Measurements from ENCODE around the gene IL1R2. TPM values are rescaled to one million over a fixed set of nuclear protein-coding genes. Genes with fewer than 3 reads are reported as not detected.

IL1R2 gene
- total RNA-seq, 2 experiments from 2014 or later, result not detected

DNA sequence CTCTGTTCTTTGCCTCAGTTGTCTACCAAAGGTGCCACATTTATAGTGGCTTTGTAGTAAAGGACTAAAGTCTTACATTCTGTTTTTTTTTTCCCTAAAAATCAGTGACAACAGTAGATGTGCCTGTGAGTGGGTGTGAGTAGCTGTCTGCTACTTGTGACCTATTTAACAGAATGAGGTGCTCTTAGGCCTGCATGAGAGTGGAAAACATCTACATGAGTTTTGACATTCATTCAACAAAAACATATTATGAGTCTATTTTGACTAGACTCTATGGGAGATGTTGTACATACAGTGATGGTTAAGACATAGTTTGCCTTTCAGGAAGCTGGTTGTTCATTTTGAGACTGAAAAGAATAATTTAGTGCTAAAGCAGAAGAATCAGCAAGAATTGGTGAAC, 36.7 kb downstream of the IL1R2 start:
- Histone ChIP-seq H3K79me2 (ENCODE audit: insufficient read depth, low read depth, low read length) (no peaks in the 10 kb centered on the region), H3K9me3 (ENCODE audit: low read length) (no peaks in the 10 kb centered on the region), H3K4me1 (ENCODE audit: insufficient read depth, low read length, poor library complexity, severe bottlenecking) (no peaks in the 10 kb centered on the region), H2AFZ (ENCODE audit: low read length) (no peak overlapping the region), H4K20me1 (ENCODE audit: insufficient read depth, low read length) (no peaks in the 10 kb centered on the region), H3K9me2 (ENCODE audit: insufficient read depth, low read length) (no peaks in the 10 kb centered on the region), H3K36me3 (ENCODE audit: insufficient read depth, low read length) (no peaks in the 10 kb centered on the region), H3K4me3 (ENCODE audit: low read depth, low read length, poor library complexity, severe bottlenecking) (no peak overlapping the region), H3K4me2 (ENCODE audit: low read length) (no peak overlapping the region), H3K27ac (ENCODE audit: low read depth, low read length, poor library complexity, severe bottlenecking) (no peak overlapping the region)
- TF ChIP-seq, protein P1, sequence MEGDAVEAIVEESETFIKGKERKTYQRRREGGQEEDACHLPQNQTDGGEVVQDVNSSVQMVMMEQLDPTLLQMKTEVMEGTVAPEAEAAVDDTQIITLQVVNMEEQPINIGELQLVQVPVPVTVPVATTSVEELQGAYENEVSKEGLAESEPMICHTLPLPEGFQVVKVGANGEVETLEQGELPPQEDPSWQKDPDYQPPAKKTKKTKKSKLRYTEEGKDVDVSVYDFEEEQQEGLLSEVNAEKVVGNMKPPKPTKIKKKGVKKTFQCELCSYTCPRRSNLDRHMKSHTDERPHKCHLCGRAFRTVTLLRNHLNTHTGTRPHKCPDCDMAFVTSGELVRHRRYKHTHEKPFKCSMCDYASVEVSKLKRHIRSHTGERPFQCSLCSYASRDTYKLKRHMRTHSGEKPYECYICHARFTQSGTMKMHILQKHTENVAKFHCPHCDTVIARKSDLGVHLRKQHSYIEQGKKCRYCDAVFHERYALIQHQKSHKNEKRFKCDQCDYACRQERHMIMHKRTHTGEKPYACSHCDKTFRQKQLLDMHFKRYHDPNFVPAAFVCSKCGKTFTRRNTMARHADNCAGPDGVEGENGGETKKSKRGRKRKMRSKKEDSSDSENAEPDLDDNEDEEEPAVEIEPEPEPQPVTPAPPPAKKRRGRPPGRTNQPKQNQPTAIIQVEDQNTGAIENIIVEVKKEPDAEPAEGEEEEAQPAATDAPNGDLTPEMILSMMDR (conservative IDR thresholded peaks at IDR 0.05; ENCODE audit: low read length), result no peak
- TF ChIP-seq EZH2phosphoT487 (IDR thresholded peaks at IDR 0.05; ENCODE audit: borderline replicate concordance, low read depth, low read length), result no peak
- POLR2A ChIA-PET, result no interaction called here
- CTCF ChIA-PET (ENCODE audit: unreplicated experiment), result no interaction called here
- DNase-seq (ENCODE audit: low spot score), result no peak
- BruUV-seq (replicated peaks), result no TSS peak
- intact Hi-C loops (cut with micrococcal nuclease; ENCODE audit: unreplicated experiment), result no loop called here

- Histone ChIP-seq H3K4me1 (ENCODE audit: insufficient read depth, low read length, poor library complexity, severe bottlenecking) (no peaks in the 10 kb centered on the region), H3K9me2 (ENCODE audit: insufficient read depth, low read length) (no peaks in the 10 kb centered on the region), H4K20me1 (ENCODE audit: insufficient read depth, low read length) (no peaks in the 10 kb centered on the region), H3K9me3 (ENCODE audit: low read length) (no peaks in the 10 kb centered on the region), H3K27ac (ENCODE audit: low read depth, low read length, poor library complexity, severe bottlenecking) (no peak overlapping the region), H3K79me2 (ENCODE audit: insufficient read depth, low read depth, low read length) (no peaks in the 10 kb centered on the region), H3K36me3 (ENCODE audit: insufficient read depth, low read length) (no peaks in the 10 kb centered on the region), H3K4me3 (ENCODE audit: low read depth, low read length, poor library complexity, severe bottlenecking) (no peak overlapping the region), H2AFZ (ENCODE audit: low read length) (no peak overlapping the region), H3K4me2 (ENCODE audit: low read length) (no peak overlapping the region)
- BruUV-seq (replicated peaks), result no TSS peak
- no peak for DNase-seq (ENCODE audit: low spot score)
- CTCF ChIA-PET (ENCODE audit: unreplicated experiment), result no interaction called here
- no peak for TF ChIP-seq EZH2phosphoT487 (IDR thresholded peaks at IDR 0.05; ENCODE audit: borderline replicate concordance, low read depth, low read length)
- TF ChIP-seq, protein P1 (conservative IDR thresholded peaks at IDR 0.05; ENCODE audit: low read length), result no peak
- intact Hi-C loops (cut with micrococcal nuclease; ENCODE audit: unreplicated experiment), result no loop called here
- POLR2A ChIA-PET, result no interaction called here
Observed at GRCh38 chr2:102029405-102029804, 37.6 kb downstream of the IL1R2 start.

DNA sequence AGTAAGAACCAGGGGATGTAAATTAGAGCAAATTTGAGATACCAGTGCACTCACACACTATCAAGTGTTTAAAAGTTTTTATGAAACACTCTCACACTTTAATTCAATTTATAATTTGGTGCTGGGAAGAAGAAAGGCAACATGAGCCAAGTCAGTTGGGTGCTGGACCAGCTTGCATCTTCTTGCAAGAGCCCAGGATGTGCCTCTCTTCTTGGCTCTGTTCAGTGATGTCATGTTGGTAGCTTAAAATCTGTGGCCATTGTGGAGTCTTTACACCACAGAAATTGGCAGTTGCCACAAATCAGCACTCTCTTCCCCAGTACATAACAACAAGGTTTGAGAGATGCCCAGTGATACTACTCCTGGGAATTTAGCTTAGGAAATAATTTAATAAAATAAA, 38.2 kb downstream of the IL1R2 start:
- no peaks in the 10 kb centered on the region for H4K20me1 ChIP-seq (ENCODE audit: insufficient read depth, low read length)
- no TSS peak for BruUV-seq (replicated peaks)
- intact Hi-C loops (cut with micrococcal nuclease; ENCODE audit: unreplicated experiment), result no loop called here
- H3K9me2 ChIP-seq (ENCODE audit: insufficient read depth, low read length), result no peaks in the 10 kb centered on the region
- H3K4me3 ChIP-seq (ENCODE audit: low read depth, low read length, poor library complexity, severe bottlenecking), result no peak overlapping the region
- TF ChIP-seq, protein P1 (conservative IDR thresholded peaks at IDR 0.05; ENCODE audit: low read length), result no peak
- TF ChIP-seq EZH2phosphoT487 (IDR thresholded peaks at IDR 0.05; ENCODE audit: borderline replicate concordance, low read depth, low read length), result no peak
- no peaks in the 10 kb centered on the region for H3K4me1 ChIP-seq (ENCODE audit: insufficient read depth, low read length, poor library complexity, severe bottlenecking)
- POLR2A ChIA-PET, result no interaction called here
- H3K9me3 ChIP-seq (ENCODE audit: low read length), result no peaks in the 10 kb centered on the region
- H2AFZ ChIP-seq (ENCODE audit: low read length), result no peak overlapping the region
- H3K4me2 ChIP-seq (ENCODE audit: low read length), result no peak overlapping the region
- no peaks in the 10 kb centered on the region for H3K36me3 ChIP-seq (ENCODE audit: insufficient read depth, low read length)
- H3K27ac ChIP-seq (ENCODE audit: low read depth, low read length, poor library complexity, severe bottlenecking), result no peak overlapping the region
- CTCF ChIA-PET (ENCODE audit: unreplicated experiment), result no interaction called here
- H3K79me2 ChIP-seq (ENCODE audit: insufficient read depth, low read depth, low read length), result no peaks in the 10 kb centered on the region
- DNase-seq (ENCODE audit: low spot score), result no peak

Measured in OCI-LY7 (cell line).